ENCODE results near the gene NSRP1. TPM values are rescaled to one million over a fixed set of nuclear protein-coding genes. Genes with fewer than 3 reads are reported as not detected.
"Not testable (repeated sequence)": the region's sequence is repeated elsewhere in the genome, so short reads cannot be mapped to it uniquely, and the experiment has no call there.

Gene NSRP1
- total and polyA plus RNA-seq, 2 donors = 7.8 to 34.3 TPM

DNA sequence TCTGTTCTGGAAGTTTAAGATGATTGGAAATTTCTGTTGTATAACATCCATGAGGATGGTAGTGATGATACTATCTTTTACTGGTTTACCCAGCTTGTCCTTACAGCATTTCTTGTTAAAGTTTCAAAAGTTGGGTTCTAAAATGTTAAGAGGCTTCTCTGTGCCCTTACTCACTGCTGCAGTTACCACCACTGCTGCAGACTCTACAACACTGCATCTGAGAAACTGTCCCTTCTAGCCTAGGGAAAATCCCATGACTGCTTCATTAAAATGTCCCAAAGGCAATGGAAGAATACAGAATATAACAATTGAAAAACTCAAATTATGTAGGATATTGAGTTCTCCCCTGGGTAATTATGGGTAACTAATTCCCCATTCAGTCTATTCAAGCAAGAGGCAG, 3.8 kb upstream of the NSRP1 start:
- Histone ChIP-seq H3K9me3 (ENCODE audit: control insufficient read depth in 2 of 2, insufficient read depth in 1 of 2, low read length in 1 of 2) (no peaks in the 10 kb centered on the region), H3K4me3 (ENCODE audit: low read length in 2 of 2) (no peak overlapping the region), H3K27me3 (ENCODE audit: control insufficient read depth in 2 of 2, insufficient read depth in 1 of 2, low read length in 1 of 2) (no peaks in the 10 kb centered on the region), H3K27ac (ENCODE audit: low read depth in 1 of 2, low read length in 1 of 2) (no peak overlapping the region), H3K36me3 (ENCODE audit: control insufficient read depth in 2 of 2, insufficient read depth in 2 of 2, low read length in 1 of 2) (no peaks in the 10 kb centered on the region), H3K4me1 (ENCODE audit: control insufficient read depth in 2 of 2, insufficient read depth in 2 of 2, low read length in 2 of 2) (no peaks in the 10 kb centered on the region)
- no peak for DNase-seq (ENCODE audit: low read depth in 6 of 9, low spot score in 9 of 9)

DNA sequence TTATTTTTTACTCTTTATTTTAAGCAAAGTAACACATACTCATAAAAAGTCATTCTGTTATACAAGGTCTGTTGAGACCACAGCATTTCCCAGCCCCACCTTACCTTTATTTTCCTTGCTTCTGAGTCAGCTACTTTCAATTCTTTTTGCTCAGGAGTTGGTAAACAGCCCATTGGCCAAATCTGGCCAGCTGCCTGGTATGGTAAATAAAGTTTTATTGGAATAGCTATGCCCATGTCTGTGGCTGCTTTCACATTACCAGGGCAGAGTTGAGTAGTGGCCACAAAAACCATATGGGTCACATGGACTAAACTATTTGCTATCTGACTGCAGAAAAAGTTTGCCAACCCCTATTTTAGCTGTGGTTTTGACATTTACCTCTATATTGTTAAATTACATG, 3.4 kb upstream of the NSRP1 start:
- Histone ChIP-seq H3K4me1 (ENCODE audit: control insufficient read depth in 2 of 2, insufficient read depth in 2 of 2, low read length in 2 of 2) (no peaks in the 10 kb centered on the region), H3K4me3 (ENCODE audit: low read length in 2 of 2) (no peak overlapping the region), H3K27ac (ENCODE audit: low read depth in 1 of 2, low read length in 1 of 2) (no peak overlapping the region), H3K9me3 (ENCODE audit: control insufficient read depth in 2 of 2, insufficient read depth in 1 of 2, low read length in 1 of 2) (no peaks in the 10 kb centered on the region), H3K36me3 (ENCODE audit: control insufficient read depth in 2 of 2, insufficient read depth in 2 of 2, low read length in 1 of 2) (no peaks in the 10 kb centered on the region), H3K27me3 (ENCODE audit: control insufficient read depth in 2 of 2, insufficient read depth in 1 of 2, low read length in 1 of 2) (no peaks in the 10 kb centered on the region)
- DNase-seq (ENCODE audit: low read depth in 6 of 9, low spot score in 9 of 9) = no peak

DNA sequence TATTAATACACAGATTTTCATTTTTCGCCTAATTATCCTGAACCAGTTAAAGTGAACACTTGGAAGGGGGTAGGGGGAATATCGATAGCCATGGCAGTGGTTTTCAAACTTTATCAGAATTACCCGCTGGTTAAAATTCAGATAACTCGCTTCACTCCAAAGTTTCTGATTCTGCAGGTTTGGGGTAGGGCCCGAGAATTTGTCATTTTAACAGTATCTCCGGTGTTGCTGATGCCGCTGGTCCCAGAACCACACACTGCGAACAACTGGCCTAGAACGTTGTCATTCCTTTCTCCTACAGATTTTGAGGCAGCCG, 313 bp upstream of the NSRP1 start:
- Histone ChIP-seq H3K27ac (ENCODE audit: low read depth in 1 of 2, low read length in 1 of 2) (peak overlapping the region; percentile 92 to 96), H3K27me3 (ENCODE audit: control insufficient read depth in 2 of 2, insufficient read depth in 1 of 2, low read length in 1 of 2) (no peaks in the 10 kb centered on the region), H3K4me3 (ENCODE audit: low read length in 2 of 2) (peak overlapping the region; percentile 66 to 84), H3K4me1 (ENCODE audit: control insufficient read depth in 2 of 2, insufficient read depth in 2 of 2, low read length in 2 of 2) (no peaks in the 10 kb centered on the region), H3K36me3 (ENCODE audit: control insufficient read depth in 2 of 2, insufficient read depth in 2 of 2, low read length in 1 of 2) (peaks cover 0 to 5% of the 10 kb centered on the region in 2 donors), H3K9me3 (ENCODE audit: control insufficient read depth in 2 of 2, insufficient read depth in 1 of 2, low read length in 1 of 2) (no peaks in the 10 kb centered on the region)
- DNase-seq (ENCODE audit: low read depth in 6 of 9, low spot score in 9 of 9) = no peak
- 11% methylated on average over 10 of the region's 10 CpGs for WGBS

DNA sequence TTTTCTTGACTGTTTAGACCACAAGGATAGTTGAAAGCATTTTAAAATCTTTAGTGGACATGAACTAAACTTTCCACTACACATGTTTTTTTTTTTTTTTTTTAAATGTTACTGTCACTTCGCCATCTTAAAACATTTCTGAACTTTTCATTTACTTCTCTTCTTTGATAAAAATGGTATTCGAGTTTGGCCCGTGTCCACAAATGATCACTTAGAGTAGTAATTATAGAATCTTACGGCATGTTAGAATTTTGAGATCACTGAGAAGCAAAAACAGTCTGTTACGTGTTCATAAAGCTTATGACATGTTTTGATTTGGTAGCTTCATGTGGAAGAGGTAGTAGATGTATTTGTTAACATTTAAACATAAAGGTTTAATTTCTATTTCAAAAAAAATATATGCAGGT, 1.1 kb downstream of the NSRP1 start:
- H3K27me3 ChIP-seq (ENCODE audit: control insufficient read depth in 2 of 2, insufficient read depth in 1 of 2, low read length in 1 of 2) = no peaks in the 10 kb centered on the region
- no peaks in the 10 kb centered on the region for H3K9me3 ChIP-seq (ENCODE audit: control insufficient read depth in 2 of 2, insufficient read depth in 1 of 2, low read length in 1 of 2)
- H3K27ac ChIP-seq (ENCODE audit: low read depth in 1 of 2, low read length in 1 of 2) = peak overlapping the region in 1 of 2 donors; percentile 92
- peaks cover 0 to 14% of the 10 kb centered on the region in 2 donors for H3K36me3 ChIP-seq (ENCODE audit: control insufficient read depth in 2 of 2, insufficient read depth in 2 of 2, low read length in 1 of 2)
- peak overlapping the region; percentile 66 to 84 for H3K4me3 ChIP-seq (ENCODE audit: low read length in 2 of 2)
- H3K4me1 ChIP-seq (ENCODE audit: control insufficient read depth in 2 of 2, insufficient read depth in 2 of 2, low read length in 2 of 2) = no peaks in the 10 kb centered on the region
- no peak for DNase-seq (ENCODE audit: low read depth in 6 of 9, low spot score in 9 of 9)
- 68% methylated on average over 5 of the region's 5 CpGs for WGBS

DNA sequence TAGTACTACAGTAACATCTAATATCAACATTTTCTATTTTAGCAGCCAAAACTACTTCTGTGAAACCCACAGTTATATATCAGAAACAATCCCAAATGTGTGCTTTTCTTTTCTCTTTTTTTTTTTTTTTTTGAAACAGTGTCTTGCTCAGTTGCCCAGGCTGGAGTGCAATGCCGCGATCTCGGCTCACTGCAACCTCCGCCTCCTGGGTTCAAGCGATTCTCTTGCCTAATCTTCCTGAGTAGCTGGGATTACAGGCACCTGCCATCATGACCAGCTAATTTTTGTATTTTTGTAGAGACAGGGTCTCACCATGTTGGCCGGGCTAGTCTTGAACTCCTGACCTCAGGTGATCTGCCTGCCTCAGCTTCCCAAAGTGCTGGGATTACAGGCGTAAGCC, 2.0 kb downstream of the NSRP1 start:
- H3K4me3 ChIP-seq (ENCODE audit: low read length in 2 of 2); DNase-seq (ENCODE audit: low read depth in 6 of 9, low spot score in 9 of 9); H3K27me3 ChIP-seq (ENCODE audit: control insufficient read depth in 2 of 2, insufficient read depth in 1 of 2, low read length in 1 of 2); H3K9me3 ChIP-seq (ENCODE audit: control insufficient read depth in 2 of 2, insufficient read depth in 1 of 2, low read length in 1 of 2); H3K27ac ChIP-seq (ENCODE audit: low read depth in 1 of 2, low read length in 1 of 2); H3K4me1 ChIP-seq (ENCODE audit: control insufficient read depth in 2 of 2, insufficient read depth in 2 of 2, low read length in 2 of 2): not testable (repeated sequence)
- 97% methylated on average over 7 of the region's 7 CpGs for WGBS
- H3K36me3 ChIP-seq (ENCODE audit: control insufficient read depth in 2 of 2, insufficient read depth in 2 of 2, low read length in 1 of 2) = peaks cover 0 to 20% of the 10 kb centered on the region in 2 donors

- Histone ChIP-seq H3K4me3 (ENCODE audit: low read length in 2 of 2) (no peak overlapping the region), H3K27me3 (ENCODE audit: control insufficient read depth in 2 of 2, insufficient read depth in 1 of 2, low read length in 1 of 2) (no peaks in the 10 kb centered on the region), H3K36me3 (ENCODE audit: control insufficient read depth in 2 of 2, insufficient read depth in 2 of 2, low read length in 1 of 2) (peaks cover 6 to 44% of the 10 kb centered on the region in 2 donors), H3K9me3 (ENCODE audit: control insufficient read depth in 2 of 2, insufficient read depth in 1 of 2, low read length in 1 of 2) (no peaks in the 10 kb centered on the region), H3K27ac (ENCODE audit: low read depth in 1 of 2, low read length in 1 of 2) (no peak overlapping the region), H3K4me1 (ENCODE audit: control insufficient read depth in 2 of 2, insufficient read depth in 2 of 2, low read length in 2 of 2) (no peaks in the 10 kb centered on the region)
- 98% methylated on average over 4 of the region's 4 CpGs for WGBS
- no peak for DNase-seq (ENCODE audit: low read depth in 6 of 9, low spot score in 9 of 9)
These were observed 7.7 kb downstream of the NSRP1 start for GRCh38 chr17:30124273-30124796.

GRCh38 chr17:30130121-30130520, 13.5 kb downstream of the NSRP1 start:
- Histone ChIP-seq H3K4me1 (ENCODE audit: control insufficient read depth in 2 of 2, insufficient read depth in 2 of 2, low read length in 2 of 2) (no peaks in the 10 kb centered on the region), H3K4me3 (ENCODE audit: low read length in 2 of 2) (no peak overlapping the region), H3K27ac (ENCODE audit: low read depth in 1 of 2, low read length in 1 of 2) (no peak overlapping the region), H3K9me3 (ENCODE audit: control insufficient read depth in 2 of 2, insufficient read depth in 1 of 2, low read length in 1 of 2) (no peaks in the 10 kb centered on the region), H3K27me3 (ENCODE audit: control insufficient read depth in 2 of 2, insufficient read depth in 1 of 2, low read length in 1 of 2) (no peaks in the 10 kb centered on the region), H3K36me3 (ENCODE audit: control insufficient read depth in 2 of 2, insufficient read depth in 2 of 2, low read length in 1 of 2) (peaks cover 12 to 23% of the 10 kb centered on the region in 2 donors)
- no peak for DNase-seq (ENCODE audit: low read depth in 6 of 9, low spot score in 9 of 9)
- WGBS = 97% methylated on average over 1 of the region's 1 CpG

DNA sequence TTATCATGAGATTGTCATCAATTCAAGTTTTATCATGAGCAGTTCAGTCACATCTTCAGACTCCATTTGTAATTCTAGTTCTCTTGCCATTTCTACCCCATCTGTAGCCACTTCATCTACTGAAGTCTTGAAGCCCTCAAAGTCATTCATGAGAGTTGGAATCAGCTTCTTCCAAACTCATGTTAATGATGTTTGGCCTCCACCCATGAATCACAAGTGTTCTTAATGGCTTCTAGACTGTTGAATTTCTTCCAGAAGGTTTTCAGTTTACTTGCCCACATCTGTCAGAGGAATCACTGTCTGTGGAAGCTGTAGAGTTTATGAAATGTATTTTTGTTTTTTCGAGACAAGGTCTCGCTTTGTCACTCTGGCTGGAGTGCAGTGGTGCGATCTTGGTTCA, 16.0 kb downstream of the NSRP1 start:
- no peaks in the 10 kb centered on the region for H3K4me1 ChIP-seq (ENCODE audit: control insufficient read depth in 2 of 2, insufficient read depth in 2 of 2, low read length in 2 of 2)
- over 99% methylated on average over 3 of the region's 3 CpGs for WGBS
- H3K27ac ChIP-seq (ENCODE audit: low read depth in 1 of 2, low read length in 1 of 2) = no peak overlapping the region
- H3K36me3 ChIP-seq (ENCODE audit: control insufficient read depth in 2 of 2, insufficient read depth in 2 of 2, low read length in 1 of 2) = peaks cover 10 to 12% of the 10 kb centered on the region in 2 donors
- no peak for DNase-seq (ENCODE audit: low read depth in 6 of 9, low spot score in 9 of 9)
- no peaks in the 10 kb centered on the region for H3K9me3 ChIP-seq (ENCODE audit: control insufficient read depth in 2 of 2, insufficient read depth in 1 of 2, low read length in 1 of 2)
- no peaks in the 10 kb centered on the region for H3K27me3 ChIP-seq (ENCODE audit: control insufficient read depth in 2 of 2, insufficient read depth in 1 of 2, low read length in 1 of 2)
- H3K4me3 ChIP-seq (ENCODE audit: low read length in 2 of 2) = no peak overlapping the region

- Histone ChIP-seq H3K27ac (ENCODE audit: low read depth in 1 of 2, low read length in 1 of 2) (no peak overlapping the region), H3K27me3 (ENCODE audit: control insufficient read depth in 2 of 2, insufficient read depth in 1 of 2, low read length in 1 of 2) (no peaks in the 10 kb centered on the region), H3K36me3 (ENCODE audit: control insufficient read depth in 2 of 2, insufficient read depth in 2 of 2, low read length in 1 of 2) (peaks cover 7 to 9% of the 10 kb centered on the region in 2 donors), H3K9me3 (ENCODE audit: control insufficient read depth in 2 of 2, insufficient read depth in 1 of 2, low read length in 1 of 2) (no peaks in the 10 kb centered on the region), H3K4me3 (ENCODE audit: low read length in 2 of 2) (no peak overlapping the region), H3K4me1 (ENCODE audit: control insufficient read depth in 2 of 2, insufficient read depth in 2 of 2, low read length in 2 of 2) (no peaks in the 10 kb centered on the region)
- DNase-seq (ENCODE audit: low read depth in 6 of 9, low spot score in 9 of 9) = no peak
- WGBS = 98% methylated on average over 3 of the region's 3 CpGs
These were observed 16.6 kb downstream of the NSRP1 start for GRCh38 chr17:30133197-30133596.

DNA sequence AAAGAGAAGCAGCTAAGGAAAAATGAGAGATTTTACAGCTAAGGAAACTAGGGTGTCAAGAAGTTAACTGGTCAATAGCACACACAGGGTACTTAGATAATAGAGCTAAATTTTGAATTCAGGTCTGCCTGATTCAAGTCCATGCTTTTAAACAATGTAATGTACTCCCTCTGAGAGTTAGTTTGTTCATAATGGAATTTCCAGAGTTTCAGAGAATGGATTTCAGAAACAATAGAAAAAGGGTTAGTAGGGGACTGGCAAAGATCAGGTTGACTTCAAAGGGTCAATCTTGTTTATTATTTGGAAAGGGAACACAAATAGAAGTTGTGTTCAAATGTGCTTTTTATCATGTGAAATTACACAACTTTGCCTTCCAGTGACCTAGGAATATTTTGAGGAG, 17.9 kb downstream of the NSRP1 start:
- no peaks in the 10 kb centered on the region for H3K4me1 ChIP-seq (ENCODE audit: control insufficient read depth in 2 of 2, insufficient read depth in 2 of 2, low read length in 2 of 2)
- no peak for DNase-seq (ENCODE audit: low read depth in 6 of 9, low spot score in 9 of 9)
- no peak overlapping the region for H3K27ac ChIP-seq (ENCODE audit: low read depth in 1 of 2, low read length in 1 of 2)
- no peaks in the 10 kb centered on the region for H3K9me3 ChIP-seq (ENCODE audit: control insufficient read depth in 2 of 2, insufficient read depth in 1 of 2, low read length in 1 of 2)
- peaks cover 7 to 9% of the 10 kb centered on the region in 2 donors for H3K36me3 ChIP-seq (ENCODE audit: control insufficient read depth in 2 of 2, insufficient read depth in 2 of 2, low read length in 1 of 2)
- no peak overlapping the region for H3K4me3 ChIP-seq (ENCODE audit: low read length in 2 of 2)
- H3K27me3 ChIP-seq (ENCODE audit: control insufficient read depth in 2 of 2, insufficient read depth in 1 of 2, low read length in 1 of 2) = no peaks in the 10 kb centered on the region
